Mucosa of stomach (tissue), 1 donor: Measurements from ENCODE around the gene TSPAN18.

Experiments
- H3K27me3 ChIP-seq: one replicate; pipeline ENCODE4 v1.7.0; 2013; ENCODE audit warnings: mild to moderate bottlenecking, low read length; ENCODE audit not compliant: control insufficient read depth, insufficient read depth
- H3K36me3 ChIP-seq: one replicate; pipeline ENCODE4 v1.7.0; 2013; ENCODE audit warnings: low read length; ENCODE audit not compliant: control insufficient read depth, insufficient read depth
- H3K4me1 ChIP-seq: one replicate; pipeline ENCODE4 v1.7.0; 2013; ENCODE audit warnings: mild to moderate bottlenecking, low read length; ENCODE audit not compliant: control insufficient read depth, insufficient read depth
- H3K4me3 ChIP-seq: one replicate; pipeline ENCODE4 v1.7.0; 2013; ENCODE audit warnings: low read length
- H3K9ac ChIP-seq: one replicate; pipeline ENCODE4 v1.7.0; 2013; ENCODE audit warnings: mild to moderate bottlenecking, low read length, moderate library complexity
- H3K9me3 ChIP-seq: one replicate; pipeline ENCODE4 v1.7.0; 2013; ENCODE audit warnings: mild to moderate bottlenecking, low read length, moderate library complexity; ENCODE audit not compliant: control insufficient read depth
- donor health status: Pancreatic carcinoma.

The TSPAN18 gene

GRCh38 chr11:44978961-44979331 is 252.2 kb downstream of the TSPAN18 start:
- Histone ChIP-seq H3K9ac (peak overlapping the region; percentile 62), H3K9me3 (no peaks in the 10 kb centered on the region), H3K27me3 (no peaks in the 10 kb centered on the region), H3K4me3 (peak overlapping the region; percentile 38), H3K36me3 (no peaks in the 10 kb centered on the region), H3K4me1 (peaks cover 58% of the 10 kb centered on the region)

DNA sequence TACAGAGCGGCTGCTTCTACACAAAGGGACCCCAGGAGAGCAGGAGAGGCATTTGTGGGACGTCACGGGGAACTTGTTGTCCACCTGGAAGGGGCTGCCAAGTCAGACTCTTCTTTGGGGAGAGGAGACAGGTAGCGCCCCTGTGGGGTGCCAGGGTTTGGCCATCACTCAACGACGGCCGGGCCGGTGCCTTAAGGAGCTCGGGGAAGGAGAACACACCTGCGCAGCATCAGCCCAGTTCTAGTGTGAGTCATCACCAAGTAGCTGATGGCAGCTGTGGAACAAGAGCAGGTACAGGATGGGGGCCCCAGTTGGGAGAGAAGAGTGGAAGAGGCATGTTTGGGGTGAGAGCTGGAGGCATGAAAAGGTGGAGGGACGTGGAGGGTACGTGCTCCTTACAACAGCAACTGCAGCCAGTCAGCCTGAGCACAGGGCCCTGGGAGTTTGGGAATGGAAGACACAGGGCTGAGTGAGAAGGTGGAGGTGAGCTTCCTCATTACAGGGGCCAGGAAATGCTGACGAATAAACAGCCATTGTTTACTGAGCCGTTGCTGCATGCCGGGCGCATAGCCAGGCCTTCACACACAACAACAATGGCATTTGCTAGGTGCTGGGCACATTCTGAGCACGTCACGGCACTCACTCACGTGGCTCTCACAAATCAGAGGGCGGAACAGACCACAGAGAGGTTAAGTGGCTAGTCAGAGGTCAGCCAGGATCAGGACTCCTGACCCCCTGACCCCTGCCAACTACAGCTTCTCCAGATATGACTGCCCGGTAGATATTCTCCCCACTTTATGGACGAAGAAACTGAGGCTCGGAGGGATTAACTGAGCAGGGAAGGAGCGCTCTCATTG is 253.0 kb downstream of the TSPAN18 start:
- Histone ChIP-seq H3K9me3 (no peaks in the 10 kb centered on the region), H3K4me1 (peaks cover 58% of the 10 kb centered on the region), H3K36me3 (no peaks in the 10 kb centered on the region), H3K9ac (peak overlapping the region; percentile 62), H3K4me3 (peak overlapping the region; percentile 38), H3K27me3 (no peaks in the 10 kb centered on the region)

- Histone ChIP-seq H3K4me1 (peaks cover 58% of the 10 kb centered on the region), H3K4me3 (peak overlapping the region; percentile 38), H3K9ac (peak overlapping the region; percentile 62), H3K36me3 (no peaks in the 10 kb centered on the region), H3K9me3 (no peaks in the 10 kb centered on the region), H3K27me3 (no peaks in the 10 kb centered on the region)
Observed at GRCh38 chr11:44980533-44981427, 254.0 kb downstream of the TSPAN18 start.
